GM21825 (cell line): ENCODE measurements around the gene CCNJL.

ENCODE experiments used
- ATAC-seq: cut with Tn5 transposase; IDR thresholded peaks from one replicate; pipeline ENCODE4 v1.9.1; 2021; ENCODE audit warnings: mild to moderate bottlenecking, moderate library complexity; ENCODE audit not compliant: unreplicated experiment

The CCNJL gene

DNA sequence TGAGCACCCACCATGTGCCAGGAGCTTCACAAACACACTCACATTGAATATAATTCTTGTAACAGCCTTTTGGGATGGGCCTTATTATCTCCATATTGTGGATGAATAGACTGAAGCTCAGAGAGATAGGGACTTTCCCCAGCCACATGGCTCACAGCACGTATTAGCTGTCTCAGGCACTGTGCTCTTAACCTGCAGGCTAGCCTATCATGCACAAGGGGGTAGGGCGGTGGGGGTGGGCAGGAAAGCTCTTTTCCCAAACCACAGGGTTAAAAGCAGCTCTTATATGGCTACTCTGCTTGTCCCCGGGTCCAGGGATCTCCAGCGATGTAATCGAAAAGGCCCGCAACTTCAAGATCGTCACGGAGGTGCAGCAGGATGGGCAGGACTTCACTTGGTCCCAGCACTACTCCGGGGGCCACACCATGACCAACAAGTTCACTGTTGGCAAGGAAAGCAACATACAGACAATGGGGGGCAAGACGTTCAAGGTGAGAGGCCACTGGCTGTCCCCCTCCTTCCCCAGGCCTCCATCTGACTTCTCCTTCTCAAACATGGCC is 80.5 kb downstream of the CCNJL start:
- no peak for ATAC-seq

GRCh38 chr5:160230686-160231527 is 81.5 kb downstream of the CCNJL start:
- ATAC-seq = peak; percentile 63

- no peak for ATAC-seq
Observed at GRCh38 chr5:160229190-160229742, 83.1 kb downstream of the CCNJL start, which contains the start of gene FABP6. TSS of gene FABP6 (plus strand) at chr5:160229506. CDS start at chr5:160229558, 52 bp downstream.

GRCh38 chr5:160227012-160227411 is 85.4 kb downstream of the CCNJL start:
- ATAC-seq = no peak

DNA sequence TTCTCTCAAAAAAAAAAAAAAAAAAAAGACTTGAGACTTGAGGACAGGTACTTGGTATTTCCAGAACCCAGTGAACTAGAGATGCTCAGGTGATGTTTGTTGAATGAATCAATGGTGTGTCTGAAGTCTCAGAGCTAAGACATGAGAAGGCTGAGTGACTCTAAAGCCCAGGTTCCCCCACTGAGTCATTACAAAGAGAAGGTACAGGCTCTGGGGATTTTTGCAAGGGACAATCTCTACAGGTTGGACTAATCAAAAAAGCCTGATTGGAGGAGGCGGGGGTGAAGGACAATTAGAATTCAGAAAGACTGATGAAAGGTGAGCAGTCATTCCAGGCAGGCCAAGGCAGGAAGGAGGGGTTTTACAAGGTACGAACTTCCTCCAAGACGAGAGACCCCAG is 91.3 kb downstream of the CCNJL start:
- ATAC-seq = peak; percentile 70

- ATAC-seq = no peak
Observed at GRCh38 chr5:160219356-160219755, 93.0 kb downstream of the CCNJL start.

DNA sequence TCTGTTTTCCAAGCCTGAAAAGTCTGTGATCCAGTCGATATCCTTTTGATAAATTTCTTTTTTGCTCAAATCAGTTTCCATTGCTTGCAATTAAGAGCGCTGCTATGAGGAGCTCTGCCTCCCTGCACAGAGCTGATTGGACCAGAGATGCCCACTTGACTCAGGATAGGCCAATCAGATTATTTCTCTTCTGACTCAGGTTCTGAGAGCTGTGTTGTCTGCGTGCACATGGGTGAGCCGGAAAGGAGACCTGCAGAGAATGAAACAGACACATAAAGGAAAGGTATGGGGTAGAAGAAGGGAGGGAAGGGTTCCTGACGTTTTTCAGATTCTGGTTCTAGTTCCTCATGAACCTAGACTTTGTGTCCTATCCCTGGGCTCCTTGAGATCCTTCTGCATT is 98.8 kb downstream of the CCNJL start:
- no peak for ATAC-seq

GRCh38 chr5:160211352-160211751 is 101.0 kb downstream of the CCNJL start:
- ATAC-seq = no peak

GRCh38 chr5:160210606-160211005 is 101.8 kb downstream of the CCNJL start:
- no peak for ATAC-seq

DNA sequence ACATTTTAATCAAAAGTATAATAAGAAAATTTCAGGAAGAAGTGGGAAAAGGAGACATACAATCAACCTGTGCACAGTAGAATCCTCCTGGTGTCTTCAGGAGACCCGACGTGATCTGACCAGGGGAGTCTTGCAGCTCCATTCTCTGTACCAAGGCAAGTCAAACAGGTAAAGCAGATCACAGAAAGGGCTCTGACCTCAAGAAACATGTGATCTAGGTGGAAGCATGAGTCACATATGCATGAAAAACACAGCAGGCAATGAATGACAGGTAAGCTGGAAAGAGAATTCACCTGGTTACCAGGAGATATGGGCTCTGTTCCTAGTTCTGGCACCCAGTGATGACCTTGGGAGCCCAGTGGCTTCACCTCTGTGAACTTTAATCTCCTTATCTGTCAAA is 102.4 kb downstream of the CCNJL start:
- no peak for ATAC-seq

DNA sequence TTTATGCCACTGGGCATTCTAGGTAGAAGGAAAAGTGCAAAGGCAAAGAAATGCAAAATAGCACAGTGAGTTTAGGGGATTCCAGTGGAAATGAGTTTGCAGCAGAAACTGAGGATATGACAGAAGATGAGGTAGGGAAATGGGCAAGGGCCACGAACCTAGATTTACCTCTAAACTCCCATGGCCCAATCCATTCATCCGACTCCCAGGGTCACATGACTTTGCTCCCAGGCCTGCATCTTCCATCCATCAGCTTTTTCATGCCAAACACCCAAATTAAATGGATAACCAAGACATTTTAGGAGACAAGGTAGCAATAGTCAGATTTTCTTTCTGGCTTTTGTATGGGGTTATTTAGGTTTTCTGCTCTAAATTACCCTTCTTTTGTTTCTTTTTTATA is 105.3 kb downstream of the CCNJL start:
- ATAC-seq = no peak
